Stimulated activated CD8-positive, alpha-beta memory T cell treated with anti-CD3 and anti-CD28 coated beads, Interleukin-12 subunit alpha, Interleukin-12 subunit beta, amount 100 ng/mL, for 24 hours (primary cell): ENCODE data around the gene IRAK1.

Experiments used
- DNase-seq: peaks from one replicate; pipeline ENCODE4 v3.0.0-alpha.2; 2020; ENCODE audit errors: extremely low read depth

IRAK1 gene

GRCh38 chrX:153971124-153971449, 48.6 kb downstream of the IRAK1 start:
- peak; percentile 69 for DNase-seq

DNA sequence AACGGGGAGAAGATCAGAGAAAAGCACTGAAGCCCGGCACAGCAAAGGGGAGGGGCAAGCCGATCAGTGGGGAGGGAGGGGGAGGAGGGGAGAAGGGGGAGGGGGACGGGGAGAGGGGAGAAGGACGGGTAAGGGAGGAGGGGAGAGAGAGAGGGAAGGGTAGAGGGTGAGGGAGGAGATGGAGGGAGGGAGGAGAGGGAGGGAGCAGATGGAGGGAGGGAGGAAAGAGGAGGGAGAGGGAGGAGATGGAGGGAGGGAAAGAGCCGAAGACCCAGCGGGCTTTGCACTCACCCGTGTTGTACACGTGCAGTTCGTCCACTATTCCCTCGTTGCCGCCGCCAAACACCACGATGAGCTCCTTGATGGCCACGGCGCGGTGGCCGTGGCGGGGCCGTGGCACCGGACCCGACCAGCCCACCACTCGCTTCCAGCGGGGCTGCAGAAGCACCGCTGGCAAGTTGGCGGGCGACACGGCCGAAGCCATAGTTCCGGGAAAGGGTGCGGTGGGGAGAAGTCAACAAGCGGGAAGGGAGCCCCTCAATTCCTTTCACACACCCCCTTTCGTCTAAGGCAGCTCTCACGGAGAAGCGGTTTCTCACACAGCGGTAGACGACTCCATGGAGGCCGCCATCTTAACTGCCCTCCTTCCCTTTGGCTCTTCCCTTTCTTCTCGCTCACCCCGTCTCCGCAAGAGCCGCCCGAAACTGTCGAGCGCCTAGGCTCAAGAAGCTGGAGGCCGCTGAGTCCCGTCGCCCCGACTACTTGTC, 49.2 kb downstream of the IRAK1 start:
- no peak for DNase-seq

GRCh38 chrX:153969904-153970356, 49.8 kb downstream of the IRAK1 start:
- DNase-seq, result no peak

GRCh38 chrX:153969125-153969903, 50.4 kb downstream of the IRAK1 start:
- no peak for DNase-seq

- DNase-seq, result no peak
Measured at GRCh38 chrX:153968754-153969124, 51.0 kb downstream of the IRAK1 start.

- DNase-seq, result no peak
Measured at GRCh38 chrX:153968255-153968654, 51.4 kb downstream of the IRAK1 start.

DNA sequence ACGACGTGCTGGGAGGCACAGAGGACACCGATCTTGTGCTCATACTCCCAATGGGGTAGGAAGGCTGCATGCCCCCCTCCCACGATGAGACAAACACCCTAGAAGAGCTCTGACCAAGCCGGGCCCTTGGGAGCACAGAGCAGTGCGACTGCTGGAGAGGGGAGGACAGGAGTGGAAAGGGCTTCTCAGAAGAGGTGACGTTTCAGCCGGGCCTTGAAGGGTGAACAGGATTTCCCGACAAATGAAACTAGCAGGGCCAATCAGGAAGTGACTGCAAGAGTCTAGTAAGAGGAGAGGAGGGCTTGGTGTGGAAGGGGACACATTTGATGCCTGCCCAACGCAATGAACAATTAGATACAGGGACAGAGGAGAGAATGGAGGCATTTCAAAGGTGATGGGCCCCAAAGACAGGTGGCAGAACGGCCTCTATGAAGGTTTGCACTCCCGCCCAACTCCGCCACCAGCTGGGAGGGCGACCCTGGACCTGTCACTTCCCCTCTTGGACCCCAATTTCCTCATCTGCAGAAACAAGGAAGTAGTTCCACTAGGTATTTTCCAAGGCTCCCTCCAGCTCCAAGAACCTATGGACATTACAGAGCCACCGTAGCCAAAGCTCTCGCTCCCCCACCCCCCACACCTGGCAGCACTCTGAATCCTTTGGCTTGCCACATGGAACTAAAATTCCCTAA, 52.0 kb downstream of the IRAK1 start:
- DNase-seq, result no peak

DNA sequence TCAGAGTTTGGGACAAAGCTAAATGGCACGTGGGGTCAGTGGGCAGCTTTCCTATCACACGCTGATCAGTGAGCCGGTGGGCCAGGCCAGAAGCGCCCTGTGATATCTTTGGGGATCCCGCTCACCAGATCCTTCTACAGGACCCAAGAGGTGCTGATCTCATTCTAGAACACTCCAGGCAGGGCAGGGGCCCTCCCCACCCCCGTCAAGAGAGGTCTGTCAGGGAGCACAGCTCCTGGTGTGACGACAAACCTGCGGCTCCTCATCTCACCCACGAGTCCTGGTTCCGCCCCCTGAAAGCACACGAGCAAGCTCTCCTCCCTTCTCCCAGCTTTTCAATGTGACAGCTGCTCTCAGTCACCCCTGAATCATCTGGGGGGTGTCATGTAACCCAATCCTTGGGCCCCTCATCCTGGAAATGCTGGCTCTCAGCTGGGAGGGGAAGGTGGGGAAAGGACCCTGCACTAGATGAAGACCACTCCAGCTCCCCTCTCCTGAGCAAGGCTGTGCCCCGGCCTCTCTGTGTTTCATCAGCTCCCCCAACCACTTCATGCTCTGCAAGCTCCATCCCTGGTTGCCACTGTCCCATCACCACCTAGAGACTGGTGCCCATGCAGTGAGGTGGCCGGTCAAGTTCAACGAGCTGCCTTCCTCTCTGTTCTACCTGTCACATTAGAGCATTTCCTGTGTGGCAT, 52.7 kb downstream of the IRAK1 start:
- DNase-seq, result no peak

- no peak for DNase-seq
Measured at GRCh38 chrX:153966283-153966688, 53.4 kb downstream of the IRAK1 start.

GRCh38 chrX:153965406-153965805, 54.3 kb downstream of the IRAK1 start:
- DNase-seq, result no peak

DNA sequence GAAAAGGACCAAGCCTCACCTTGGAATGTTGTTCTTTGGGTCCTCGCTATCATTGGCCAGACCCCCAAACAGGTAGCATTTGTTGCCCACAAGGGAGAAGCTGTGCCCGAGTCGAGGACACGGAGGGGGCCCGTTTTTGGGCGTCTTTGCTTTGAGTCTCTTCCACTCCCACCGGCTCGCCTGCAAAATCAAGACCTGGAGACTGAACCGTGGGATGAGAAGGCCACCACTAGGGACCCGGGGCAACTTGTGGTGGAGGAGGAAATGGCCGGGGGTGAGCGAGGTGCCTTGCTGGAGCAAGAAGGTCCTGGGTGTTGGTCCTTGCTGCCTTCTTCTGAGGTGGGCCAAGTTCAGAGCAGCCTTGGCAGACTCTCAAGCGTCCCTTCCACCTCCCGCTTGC, 55.6 kb downstream of the IRAK1 start:
- DNase-seq, result no peak

- no peak for DNase-seq
Measured at GRCh38 chrX:153963546-153963945, 56.2 kb downstream of the IRAK1 start.

DNA sequence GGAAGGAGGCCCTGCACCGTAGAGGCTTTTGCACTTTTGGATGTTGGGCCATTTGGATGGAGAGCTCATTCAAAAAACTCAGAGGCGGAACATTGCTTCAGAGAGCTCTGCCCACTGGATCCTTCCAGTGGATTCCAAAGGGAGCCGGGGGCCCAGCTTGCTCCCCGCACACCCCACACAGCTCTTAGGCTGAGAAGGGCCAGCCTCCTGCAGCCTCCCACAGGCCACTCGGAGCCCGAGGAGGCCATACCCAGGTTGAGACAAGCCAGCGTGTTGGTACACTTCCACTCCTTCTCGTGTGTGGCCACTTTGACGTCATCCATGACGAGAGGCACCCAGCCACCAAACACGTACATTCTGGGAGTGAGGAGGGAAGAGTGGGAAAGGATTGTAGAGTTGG, 58.4 kb downstream of the IRAK1 start:
- DNase-seq, result no peak

- DNase-seq, result no peak
Measured at GRCh38 chrX:153960786-153961185, 58.9 kb downstream of the IRAK1 start.
